ENCODE results near the gene CTNNA2. TPM values are rescaled to one million over a fixed set of nuclear protein-coding genes. Genes with fewer than 3 reads are reported as not detected.

CTNNA2 gene
- total and polyA plus RNA-seq, 2 of the 8 experiments (the other 6 are each of a cell fraction or from before 2014, with no cell fraction given) = 3.9 to 9.0 TPM

DNA sequence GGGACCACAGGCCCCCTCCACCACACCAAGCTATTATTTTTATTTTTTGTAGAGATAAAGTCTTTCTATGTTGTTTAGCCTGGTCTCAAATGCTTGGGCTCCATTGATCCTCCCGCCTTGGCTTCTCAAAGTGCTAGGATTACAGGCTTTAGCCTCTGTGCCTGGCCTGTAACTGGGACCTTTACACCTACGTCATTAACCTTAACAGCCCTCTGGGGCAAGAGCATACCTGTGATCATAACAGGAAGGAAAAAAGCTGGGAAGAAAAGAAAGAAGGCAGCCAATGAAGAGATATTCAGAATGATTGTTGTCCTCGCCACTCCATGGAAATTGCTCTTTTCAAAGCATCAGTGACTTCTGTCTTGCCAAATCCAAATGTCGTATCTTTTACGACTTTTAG lies 453.5 kb downstream of the CTNNA2 start:
- Histone ChIP-seq H3K9me3 (ENCODE audit: insufficient read depth in 2 of 2, low read depth in 1 of 2, low read length in 1 of 2) (no peaks in the 10 kb centered on the region), H2BK20ac (ENCODE audit: low read length) (no peak overlapping the region), H3K27ac (ENCODE audit: low read depth, low read length) (no peak overlapping the region), H4K20me1 (replicated peaks in 1 of 2; ENCODE audit: control insufficient read depth in 1 of 2, insufficient read depth in 2 of 2, low read length in 2 of 2) (no peaks in the 10 kb centered on the region), H3K4me1 (replicated peaks in 1 of 4; ENCODE audit: control insufficient read depth in 3 of 4, insufficient read depth in 4 of 4, low read length in 3 of 4) (peaks cover 0 to 10% (median 5%) of the 10 kb centered on the region in 4 experiments; a peak in 2 of 7 replicates), H2AFZ (ENCODE audit: low read length) (no peak overlapping the region), H4K91ac (replicated peaks; ENCODE audit: insufficient read length, low read length) (no peak overlapping the region), H3K56ac (replicated peaks; ENCODE audit: insufficient read length, low read depth, low read length) (no peak overlapping the region), H4K5ac (ENCODE audit: insufficient read length, low read depth, low read length) (no peak overlapping the region), H3K14ac (ENCODE audit: insufficient read length) (no peak overlapping the region), H2AK5ac (ENCODE audit: low read depth, low read length) (no peak overlapping the region), H3K4me2 (ENCODE audit: insufficient read depth in 1 of 2, low read depth in 2 of 2, low read length in 2 of 2) (no peak overlapping the region), H3K79me1 (ENCODE audit: low read depth, low read length) (no peaks in the 10 kb centered on the region), H3K18ac (ENCODE audit: extremely low read depth, low read length) (no peak overlapping the region), H3K79me2 (ENCODE audit: control insufficient read depth in 1 of 2, insufficient read depth in 2 of 2, low read length in 2 of 2) (no peaks in the 10 kb centered on the region), H3K23ac (ENCODE audit: insufficient read length) (no peak overlapping the region), H2BK12ac (ENCODE audit: low read depth, low read length) (no peak overlapping the region), H3K4me3 (ENCODE audit: extremely low read depth in 1 of 4, insufficient read depth in 2 of 4, low read depth in 3 of 4, low read length in 4 of 4) (no peak overlapping the region), H3K23me2 (ENCODE audit: low read depth, low read length) (no peaks in the 10 kb centered on the region), H3K36me3 (ENCODE audit: control insufficient read depth in 2 of 4, insufficient read depth in 4 of 4, low read length in 3 of 4) (no peaks in the 10 kb centered on the region), H3K9ac (replicated peaks in 1 of 4; ENCODE audit: extremely low read depth in 1 of 4, low read depth in 3 of 4, low read length in 3 of 4) (no peak overlapping the region), H2BK15ac (ENCODE audit: low read length) (no peak overlapping the region), H3K4ac (replicated peaks; ENCODE audit: insufficient read length, low read depth, low read length) (no peak overlapping the region), H4K8ac (ENCODE audit: extremely low read depth, insufficient read depth, low read length) (no peak overlapping the region), H3K27me3 (replicated peaks in 1 of 4; ENCODE audit: control insufficient read depth in 3 of 4, extremely low read depth in 1 of 4, insufficient read depth in 3 of 4, low read length in 3 of 4) (no peaks in the 10 kb centered on the region), H2BK120ac (replicated peaks; ENCODE audit: low read depth, low read length) (no peak overlapping the region), H2BK5ac (ENCODE audit: low read depth, low read length) (no peak overlapping the region)
- CTCF ChIA-PET (ENCODE audit: partially characterized antibody) = no interaction called here
- TF ChIP-seq CBX5 (IDR thresholded peaks at IDR 0.05; ENCODE audit: low read depth, low read length) (no peak), HDAC2 (IDR thresholded peaks at IDR 0.05; ENCODE audit: borderline replicate concordance in 1 of 2, low read depth in 2 of 2, low read length in 2 of 2) (no peak)
- 94% methylated on average over 5 of the region's 5 CpGs; no CpG with 5 or more reads in 1 of the 2 experiments for WGBS, 2 experiments (ENCODE audit: extremely low coverage in 1 of 2, insufficient coverage in 1 of 2, insufficient read length in 1 of 2, insufficient replicate concordance in 2 of 2, low coverage in 1 of 2, low lambda C conversion rate in 2 of 2, missing lambda C conversion rate in 1 of 2)
- POLR2A ChIA-PET (ENCODE audit: partially characterized antibody) = no interaction called here
- DNase-seq (ENCODE audit: low read depth in 1 of 2, low spot score in 2 of 2) (no peak), FAIRE-seq (no peak)

Data from H1 (cell line).